HG02884 (cell line): ENCODE results near the gene GCDH.

Experiments used
- ATAC-seq: cut with Tn5 transposase; IDR thresholded peaks from one replicate; pipeline ENCODE4 v1.9.1; 2021; ENCODE audit warnings: mild to moderate bottlenecking, moderate library complexity; ENCODE audit not compliant: unreplicated experiment

GCDH gene

DNA sequence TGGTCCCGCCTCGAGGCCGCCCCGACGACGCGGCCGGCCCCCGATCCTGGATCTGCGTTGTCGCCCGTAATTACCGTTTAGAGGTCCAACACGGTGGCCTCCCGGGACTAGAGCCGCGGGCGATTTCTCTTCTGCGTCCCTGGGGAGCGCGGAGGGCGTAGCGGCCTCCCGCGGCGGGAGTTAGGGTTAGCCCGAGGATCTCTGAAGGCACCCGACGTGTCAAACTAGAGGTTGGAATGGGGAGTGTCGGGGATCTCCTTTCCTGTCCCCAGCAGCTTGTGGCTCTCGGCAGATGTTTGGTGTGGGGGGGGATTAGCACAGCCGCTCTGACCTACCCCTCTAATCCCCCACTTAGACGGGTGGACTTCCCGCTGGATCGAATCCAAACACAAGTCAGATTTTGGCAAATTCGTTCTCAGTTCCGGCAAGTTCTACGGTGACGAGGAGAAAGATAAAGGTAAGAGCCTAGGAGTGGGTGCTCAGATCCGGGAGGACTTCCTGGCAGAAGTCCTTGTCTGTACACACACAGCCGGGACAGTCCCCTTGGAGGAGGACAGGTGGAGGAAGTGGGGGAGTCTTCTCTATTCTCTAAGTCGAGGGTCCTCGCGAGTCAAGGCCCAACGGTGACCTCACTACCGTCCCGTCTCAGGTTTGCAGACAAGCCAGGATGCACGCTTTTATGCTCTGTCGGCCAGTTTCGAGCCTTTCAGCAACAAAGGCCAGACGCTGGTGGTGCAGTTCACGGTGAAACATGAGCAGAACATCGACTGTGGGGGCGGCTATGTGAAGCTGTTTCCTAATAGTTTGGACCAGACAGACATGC lies 48.0 kb downstream of the GCDH start:
- ATAC-seq = no peak

DNA sequence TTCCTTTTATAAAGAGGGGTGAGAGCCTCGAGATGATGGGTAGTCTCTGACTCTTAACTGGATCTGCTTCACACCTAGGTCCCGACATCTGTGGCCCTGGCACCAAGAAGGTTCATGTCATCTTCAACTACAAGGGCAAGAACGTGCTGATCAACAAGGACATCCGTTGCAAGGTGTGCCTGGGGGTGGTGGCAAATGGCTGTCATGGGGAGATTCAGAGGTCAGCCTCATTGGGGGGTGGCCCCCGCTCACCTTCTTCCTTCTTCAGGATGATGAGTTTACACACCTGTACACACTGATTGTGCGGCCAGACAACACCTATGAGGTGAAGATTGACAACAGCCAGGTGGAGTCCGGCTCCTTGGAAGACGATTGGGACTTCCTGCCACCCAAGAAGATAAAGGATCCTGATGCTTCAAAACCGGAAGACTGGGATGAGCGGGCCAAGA lies 49.0 kb downstream of the GCDH start:
- no peak for ATAC-seq

DNA sequence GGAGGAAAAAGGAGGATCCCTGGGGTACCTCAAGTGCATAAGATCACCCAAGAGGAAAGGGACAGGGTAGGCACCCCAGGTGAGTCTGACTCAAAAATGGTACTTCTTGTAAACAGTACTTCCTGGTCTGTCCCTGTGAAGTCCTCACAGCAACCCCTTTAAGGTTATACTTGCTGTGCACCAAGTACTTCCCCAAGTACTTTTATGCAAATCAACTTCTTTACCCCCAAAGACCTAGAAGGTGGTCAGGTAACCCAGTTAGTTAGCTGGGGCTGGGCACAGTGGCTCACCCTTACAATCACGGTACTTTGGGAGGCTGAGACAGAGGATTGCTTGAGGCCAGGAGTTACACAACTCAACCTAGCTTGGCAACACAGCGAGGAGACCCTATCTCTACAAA lies 49.9 kb downstream of the GCDH start:
- no peak for ATAC-seq

GRCh38 chr19:12943437-12944044 lies 52.6 kb downstream of the GCDH start:
- ATAC-seq = no peak

- ATAC-seq = no peak
Measured at GRCh38 chr19:12944104-12944674, 53.2 kb downstream of the GCDH start.

- peak; percentile 77 for ATAC-seq
Measured at GRCh38 chr19:12945479-12946091, 54.6 kb downstream of the GCDH start, which contains the start of gene RAD23A. Gene RAD23A (plus strand): TSS chr19:12945862. CDS start chr19:12945949, 87 bp downstream.

GRCh38 chr19:12946092-12946721 lies 55.2 kb downstream of the GCDH start:
- ATAC-seq = peak; percentile 29

DNA sequence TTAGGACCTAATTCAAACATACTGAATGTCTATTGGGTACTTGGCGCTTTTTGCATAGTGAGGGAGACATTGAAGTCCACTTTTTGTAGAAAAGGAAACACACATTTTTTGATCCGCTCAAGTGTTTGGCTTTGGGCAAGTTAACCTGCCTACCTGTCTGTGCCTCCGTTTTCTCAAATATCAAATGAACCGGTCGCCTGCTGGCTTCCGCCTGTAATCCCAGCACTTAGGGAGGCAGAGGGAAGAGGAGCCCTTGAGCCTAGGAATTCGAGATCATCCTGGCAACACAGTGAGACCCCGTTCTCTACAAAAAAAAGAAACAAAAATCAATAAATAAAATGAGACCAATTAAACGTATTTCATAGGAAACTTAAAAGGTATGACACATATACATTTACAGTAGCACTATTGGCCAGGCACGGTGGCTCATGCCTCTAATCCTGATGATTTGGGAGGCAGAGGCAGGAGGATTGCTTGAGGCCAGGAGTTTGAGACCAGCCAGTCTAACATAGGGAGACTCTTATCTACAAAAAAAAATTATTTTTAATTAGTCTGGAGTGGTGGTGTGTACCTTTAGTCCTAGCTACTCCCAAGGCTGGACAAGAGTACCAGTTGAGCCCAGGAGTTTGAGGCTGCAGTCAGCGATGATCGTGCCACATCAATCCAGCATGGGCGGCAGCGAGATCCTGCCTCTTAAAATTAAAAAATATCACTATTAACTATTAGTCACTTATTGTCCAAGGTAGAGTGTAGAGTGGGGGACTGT lies 56.0 kb downstream of the GCDH start:
- no peak for ATAC-seq

DNA sequence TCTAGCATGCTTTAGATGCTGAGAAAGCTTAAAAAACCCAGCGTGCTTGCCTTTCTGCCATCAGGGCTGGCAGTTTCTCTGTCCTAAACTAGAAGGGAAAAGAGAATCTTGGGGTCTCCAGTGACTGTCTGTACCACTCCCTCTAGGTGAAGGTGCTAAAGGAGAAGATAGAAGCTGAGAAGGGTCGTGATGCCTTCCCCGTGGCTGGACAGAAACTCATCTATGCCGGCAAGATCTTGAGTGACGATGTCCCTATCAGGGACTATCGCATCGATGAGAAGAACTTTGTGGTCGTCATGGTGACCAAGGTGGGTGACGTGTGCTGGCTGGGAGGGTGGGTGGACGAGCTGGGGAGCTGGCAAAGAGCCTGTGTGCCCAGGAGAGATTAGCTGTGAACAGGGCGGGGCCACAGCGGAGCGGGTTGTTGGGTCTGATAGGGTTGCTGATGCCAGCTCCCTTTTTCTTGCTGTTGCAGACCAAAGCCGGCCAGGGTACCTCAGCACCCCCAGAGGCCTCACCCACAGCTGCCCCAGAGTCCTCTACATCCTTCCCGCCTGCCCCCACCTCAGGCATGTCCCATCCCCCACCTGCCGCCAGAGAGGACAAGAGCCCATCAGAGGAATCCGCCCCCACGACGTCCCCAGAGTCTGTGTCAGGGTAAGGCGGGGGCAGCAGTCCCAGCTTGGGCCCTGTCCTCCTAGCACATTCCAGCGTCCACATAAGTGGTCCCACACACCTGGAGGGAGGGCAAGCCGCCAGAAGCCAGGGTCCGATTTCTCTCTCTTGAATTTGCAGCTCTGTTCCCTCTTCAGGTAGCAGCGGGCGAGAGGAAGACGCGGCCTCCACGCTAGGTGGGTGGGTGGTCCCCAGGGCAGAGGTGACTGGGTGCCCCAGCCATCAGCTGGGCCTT lies 57.0 kb downstream of the GCDH start:
- no peak for ATAC-seq

DNA sequence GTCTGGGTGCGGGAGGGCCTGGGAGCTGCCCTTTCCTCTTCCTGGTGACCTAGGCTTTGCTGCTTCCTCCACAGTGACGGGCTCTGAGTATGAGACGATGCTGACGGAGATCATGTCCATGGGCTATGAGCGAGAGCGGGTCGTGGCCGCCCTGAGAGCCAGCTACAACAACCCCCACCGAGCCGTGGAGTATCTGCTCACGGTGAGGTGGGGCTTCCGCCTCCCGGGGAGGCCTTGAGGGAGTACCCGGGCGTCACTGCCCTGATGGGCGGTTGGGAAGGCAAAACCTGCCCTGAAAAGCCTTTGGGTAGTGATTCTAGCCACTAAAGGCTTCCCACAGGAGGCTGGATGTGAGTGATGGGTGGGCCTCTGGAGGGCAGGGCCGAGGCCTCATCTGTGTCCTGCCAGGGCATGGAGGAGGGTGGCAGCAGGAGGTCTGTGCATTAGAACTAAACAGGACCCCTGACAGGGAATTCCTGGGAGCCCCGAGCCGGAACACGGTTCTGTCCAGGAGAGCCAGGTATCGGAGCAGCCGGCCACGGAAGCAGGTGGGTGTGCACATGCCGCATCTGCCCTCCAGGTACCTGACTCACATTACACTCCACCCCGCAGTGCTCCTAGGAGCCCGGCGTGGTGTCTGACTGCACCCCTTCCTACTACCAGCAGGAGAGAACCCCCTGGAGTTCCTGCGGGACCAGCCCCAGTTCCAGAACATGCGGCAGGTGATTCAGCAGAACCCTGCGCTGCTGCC lies 57.8 kb downstream of the GCDH start:
- no peak for ATAC-seq
